ENCODE data around the gene FBLN2.

DNA sequence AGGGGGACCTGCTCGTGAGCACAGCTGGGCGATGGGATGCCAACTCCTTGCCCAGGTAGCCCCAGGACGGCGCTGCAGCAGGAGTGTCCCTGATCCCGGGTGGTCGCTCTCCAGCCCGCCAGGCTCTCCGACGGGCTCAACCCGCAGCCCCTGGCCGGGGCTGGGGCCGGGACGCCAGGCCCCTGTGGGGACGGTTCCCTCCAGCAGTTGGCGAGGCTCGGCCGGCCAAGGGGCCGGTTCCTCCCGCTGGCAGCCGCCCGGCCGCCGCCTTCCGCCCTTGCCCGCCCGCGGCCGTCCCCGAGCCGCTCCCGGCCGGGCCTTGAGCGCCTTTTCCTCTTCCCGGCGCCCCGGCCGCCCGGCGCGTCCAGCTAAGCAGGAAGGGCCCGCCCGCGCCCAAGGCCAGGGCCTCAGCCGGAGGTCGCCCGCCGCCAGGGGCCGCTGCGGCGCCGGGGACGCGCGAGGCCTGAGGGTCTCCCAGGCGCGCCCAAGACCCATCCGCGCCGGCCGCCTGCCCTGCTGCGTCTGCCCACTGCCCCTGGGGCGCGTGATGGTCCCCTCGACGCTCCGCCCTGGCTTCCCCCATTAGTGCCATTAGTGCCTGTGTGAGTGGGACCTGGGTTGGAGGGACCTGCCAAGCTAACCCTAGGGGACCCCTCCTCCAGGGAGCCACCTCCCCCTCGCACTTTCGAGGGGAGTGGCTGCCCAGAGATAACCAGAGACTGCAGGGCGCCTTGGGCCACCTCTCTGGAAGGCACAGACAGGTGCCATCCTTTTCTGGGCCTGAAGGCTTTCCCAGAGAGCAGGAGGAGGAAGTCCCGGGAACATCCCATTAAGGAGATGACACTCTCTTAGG, 106.4 kb downstream of the FBLN2 start:
- TF ChIP-seq, protein P1, sequence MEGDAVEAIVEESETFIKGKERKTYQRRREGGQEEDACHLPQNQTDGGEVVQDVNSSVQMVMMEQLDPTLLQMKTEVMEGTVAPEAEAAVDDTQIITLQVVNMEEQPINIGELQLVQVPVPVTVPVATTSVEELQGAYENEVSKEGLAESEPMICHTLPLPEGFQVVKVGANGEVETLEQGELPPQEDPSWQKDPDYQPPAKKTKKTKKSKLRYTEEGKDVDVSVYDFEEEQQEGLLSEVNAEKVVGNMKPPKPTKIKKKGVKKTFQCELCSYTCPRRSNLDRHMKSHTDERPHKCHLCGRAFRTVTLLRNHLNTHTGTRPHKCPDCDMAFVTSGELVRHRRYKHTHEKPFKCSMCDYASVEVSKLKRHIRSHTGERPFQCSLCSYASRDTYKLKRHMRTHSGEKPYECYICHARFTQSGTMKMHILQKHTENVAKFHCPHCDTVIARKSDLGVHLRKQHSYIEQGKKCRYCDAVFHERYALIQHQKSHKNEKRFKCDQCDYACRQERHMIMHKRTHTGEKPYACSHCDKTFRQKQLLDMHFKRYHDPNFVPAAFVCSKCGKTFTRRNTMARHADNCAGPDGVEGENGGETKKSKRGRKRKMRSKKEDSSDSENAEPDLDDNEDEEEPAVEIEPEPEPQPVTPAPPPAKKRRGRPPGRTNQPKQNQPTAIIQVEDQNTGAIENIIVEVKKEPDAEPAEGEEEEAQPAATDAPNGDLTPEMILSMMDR (IDR thresholded peaks at IDR 0.05; ENCODE audit: insufficient read depth, low read length), result no peak
- TF ChIP-seq POLR2AphosphoS5 (IDR thresholded peaks at IDR 0.05; ENCODE audit: low read depth) (no peak), GABPA (IDR thresholded peaks at IDR 0.05; ENCODE audit: low read depth) (no peak)
- TF ChIP-seq, protein P2, sequence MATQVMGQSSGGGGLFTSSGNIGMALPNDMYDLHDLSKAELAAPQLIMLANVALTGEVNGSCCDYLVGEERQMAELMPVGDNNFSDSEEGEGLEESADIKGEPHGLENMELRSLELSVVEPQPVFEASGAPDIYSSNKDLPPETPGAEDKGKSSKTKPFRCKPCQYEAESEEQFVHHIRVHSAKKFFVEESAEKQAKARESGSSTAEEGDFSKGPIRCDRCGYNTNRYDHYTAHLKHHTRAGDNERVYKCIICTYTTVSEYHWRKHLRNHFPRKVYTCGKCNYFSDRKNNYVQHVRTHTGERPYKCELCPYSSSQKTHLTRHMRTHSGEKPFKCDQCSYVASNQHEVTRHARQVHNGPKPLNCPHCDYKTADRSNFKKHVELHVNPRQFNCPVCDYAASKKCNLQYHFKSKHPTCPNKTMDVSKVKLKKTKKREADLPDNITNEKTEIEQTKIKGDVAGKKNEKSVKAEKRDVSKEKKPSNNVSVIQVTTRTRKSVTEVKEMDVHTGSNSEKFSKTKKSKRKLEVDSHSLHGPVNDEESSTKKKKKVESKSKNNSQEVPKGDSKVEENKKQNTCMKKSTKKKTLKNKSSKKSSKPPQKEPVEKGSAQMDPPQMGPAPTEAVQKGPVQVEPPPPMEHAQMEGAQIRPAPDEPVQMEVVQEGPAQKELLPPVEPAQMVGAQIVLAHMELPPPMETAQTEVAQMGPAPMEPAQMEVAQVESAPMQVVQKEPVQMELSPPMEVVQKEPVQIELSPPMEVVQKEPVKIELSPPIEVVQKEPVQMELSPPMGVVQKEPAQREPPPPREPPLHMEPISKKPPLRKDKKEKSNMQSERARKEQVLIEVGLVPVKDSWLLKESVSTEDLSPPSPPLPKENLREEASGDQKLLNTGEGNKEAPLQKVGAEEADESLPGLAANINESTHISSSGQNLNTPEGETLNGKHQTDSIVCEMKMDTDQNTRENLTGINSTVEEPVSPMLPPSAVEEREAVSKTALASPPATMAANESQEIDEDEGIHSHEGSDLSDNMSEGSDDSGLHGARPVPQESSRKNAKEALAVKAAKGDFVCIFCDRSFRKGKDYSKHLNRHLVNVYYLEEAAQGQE (IDR thresholded peaks at IDR 0.05; ENCODE audit: insufficient replicate concordance, low read depth), result no peak

Data from HL-60 (cell line).